Mesodermal cell (in vitro differentiated cells): ENCODE measurements around the gene RTN4RL1.

Experiments
- H3K27ac ChIP-seq: 2 replicates; pipeline ENCODE4 v1.7.0; 2013; ENCODE audit warnings: mild to moderate bottlenecking, low read depth, low read length, moderate library complexity; ENCODE audit not compliant: severe bottlenecking
- H3K36me3 ChIP-seq: 2 replicates; pipeline ENCODE4 v1.7.1; 2013; ENCODE audit warnings: mild to moderate bottlenecking, low read length, moderate library complexity; ENCODE audit not compliant: control insufficient read depth, insufficient read depth
- H3K4me1 ChIP-seq: one replicate; pipeline ENCODE4 v1.7.1; 2013; ENCODE audit warnings: mild to moderate bottlenecking, low read length; ENCODE audit not compliant: insufficient read depth, control insufficient read depth, poor library complexity, severe bottlenecking
- H3K4me3 ChIP-seq: 2 replicates; pipeline ENCODE4 v1.7.0; 2013; ENCODE audit warnings: low read length, control low read depth, mild to moderate bottlenecking; ENCODE audit not compliant: insufficient read depth, poor library complexity, severe bottlenecking; ENCODE audit errors: extremely low read depth
- H3K9me3 ChIP-seq: 2 replicates; pipeline ENCODE4 v1.7.1; 2013; ENCODE audit warnings: mild to moderate bottlenecking, low read length, moderate library complexity; ENCODE audit not compliant: control insufficient read depth
- WGBS, 2 experiments: methylation state at CpG; one replicate each; pipeline ENCODE4 v1.1.5; 2013; ENCODE audit warnings: missing lambda C conversion rate in 2 of 2; ENCODE audit not compliant: insufficient coverage in 2 of 2; 5-methylcytosine and 5-hydroxymethylcytosine counted together

Gene RTN4RL1

GRCh38 chr17:2059547-2060384, 34.6 kb upstream of the RTN4RL1 start:
- 90 to 92% methylated on average over 19 to 20 of the region's 21 CpGs for WGBS, 2 experiments
- Histone ChIP-seq H3K9me3 (no peaks in the 10 kb centered on the region), H3K4me3 (no peak overlapping the region), H3K36me3 (peaks cover 29% of the 10 kb centered on the region), H3K27ac (no peak overlapping the region), H3K4me1 (peaks cover 55% of the 10 kb centered on the region)

GRCh38 chr17:2058586-2059546, 33.7 kb upstream of the RTN4RL1 start:
- no peak overlapping the region for H3K27ac ChIP-seq
- 58 to 60% methylated on average over 41 to 52 of the region's 78 CpGs for WGBS, 2 experiments
- peaks cover 51% of the 10 kb centered on the region for H3K4me1 ChIP-seq
- H3K4me3 ChIP-seq = no peak overlapping the region
- H3K9me3 ChIP-seq = no peaks in the 10 kb centered on the region
- peaks cover 21% of the 10 kb centered on the region for H3K36me3 ChIP-seq

- WGBS, 2 experiments = 79 to 82% methylated on average over 96 to 98 of the region's 98 CpGs
- Histone ChIP-seq H3K4me3 (no peak overlapping the region), H3K36me3 (peaks cover 17% of the 10 kb centered on the region)
These were observed 32.8 kb upstream of the RTN4RL1 start for GRCh38 chr17:2057760-2058585.

GRCh38 chr17:2057175-2057759, 32.1 kb upstream of the RTN4RL1 start:
- no peak overlapping the region for H3K4me3 ChIP-seq

More at GRCh38 chr17:2057760-2058585, 32.8 kb upstream of the RTN4RL1 start:
- no peaks in the 10 kb centered on the region for H3K9me3 ChIP-seq
- no peak overlapping the region for H3K27ac ChIP-seq
- peaks cover 47% of the 10 kb centered on the region for H3K4me1 ChIP-seq

GRCh38 chr17:2056206-2057174, 31.4 kb upstream of the RTN4RL1 start:
- WGBS, 2 experiments = 14 to 15% methylated on average over 70 to 77 of the region's 85 CpGs
- Histone ChIP-seq H3K4me1 (peaks cover 35% of the 10 kb centered on the region), H3K36me3 (peaks cover 15% of the 10 kb centered on the region), H3K9me3 (no peaks in the 10 kb centered on the region), H3K4me3 (peak overlapping the region; percentile 5), H3K27ac (no peak overlapping the region)

More at GRCh38 chr17:2057175-2057759, 32.1 kb upstream of the RTN4RL1 start:
- Histone ChIP-seq H3K4me1 (peaks cover 40% of the 10 kb centered on the region), H3K27ac (no peak overlapping the region), H3K9me3 (no peaks in the 10 kb centered on the region), H3K36me3 (peaks cover 17% of the 10 kb centered on the region)
- WGBS, 2 experiments = 24 to 25% methylated on average over 77 to 81 of the region's 81 CpGs

- Histone ChIP-seq H3K27ac (no peak overlapping the region), H3K4me1 (peaks cover 27% of the 10 kb centered on the region), H3K4me3 (peak overlapping the region; percentile 35), H3K9me3 (no peaks in the 10 kb centered on the region), H3K36me3 (peaks cover 7% of the 10 kb centered on the region)
- WGBS, 2 experiments = 2 to 4% methylated on average over 67 to 87 of the region's 113 CpGs
These were observed 30.4 kb upstream of the RTN4RL1 start for GRCh38 chr17:2055292-2056205.

DNA sequence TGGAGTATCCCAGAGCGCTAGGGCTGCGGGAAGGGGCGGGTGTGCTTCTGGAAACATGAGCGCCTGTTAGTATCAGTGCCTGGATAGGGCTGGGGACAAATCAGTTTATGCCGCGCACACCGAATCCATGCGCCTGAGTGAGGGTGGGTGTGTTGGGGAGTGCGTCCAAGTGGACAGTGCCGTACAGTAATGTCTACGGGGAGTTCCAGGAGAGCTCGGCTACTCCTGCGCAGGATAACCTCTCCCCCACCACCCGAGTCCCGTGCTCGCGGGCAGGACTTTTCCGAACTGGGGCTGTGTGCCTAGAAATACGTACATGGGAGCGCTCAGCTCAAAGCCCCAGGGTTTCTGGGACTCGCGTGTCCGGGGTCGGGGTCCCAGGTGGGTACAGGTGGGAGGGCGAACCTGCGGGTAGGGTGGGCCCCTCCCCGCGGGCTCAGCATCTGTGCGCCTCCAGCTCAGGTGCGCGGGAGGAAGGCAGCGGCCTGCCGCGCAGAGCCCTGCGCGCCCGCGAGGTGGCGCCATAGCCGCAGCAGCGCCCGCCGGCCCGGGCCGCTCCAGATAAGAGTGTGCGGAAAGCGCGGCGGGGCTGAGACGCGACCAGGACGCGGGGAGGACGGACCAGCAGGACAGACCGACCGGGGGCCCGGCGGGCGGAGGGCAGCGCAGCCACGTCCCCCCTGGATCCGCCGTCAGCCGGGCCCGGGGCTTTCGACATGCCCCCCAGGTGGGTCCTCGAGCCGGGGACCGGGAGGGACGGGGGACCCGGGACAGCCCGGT, 29.6 kb upstream of the RTN4RL1 start, which contains the start of gene HIC1:
HIC1 (plus strand) TSS at position 592 of the 780 bp plus-strand sequence. CDS start 1,588 bp downstream, outside the sequence.
- no peaks in the 10 kb centered on the region for H3K36me3 ChIP-seq
- peaks cover 24% of the 10 kb centered on the region for H3K4me1 ChIP-seq
- H3K27ac ChIP-seq = no peak within 1 kb of the TSS
- WGBS, 2 experiments = 5% methylated on average over 51 to 68 of the region's 72 CpGs
- no peaks in the 10 kb centered on the region for H3K9me3 ChIP-seq
- H3K4me3 ChIP-seq = peak within 1 kb of the TSS; percentile 41

- peaks cover 23% of the 10 kb centered on the region for H3K4me1 ChIP-seq
- H3K36me3 ChIP-seq = no peaks in the 10 kb centered on the region
- no peaks in the 10 kb centered on the region for H3K9me3 ChIP-seq
- 21% methylated on average over 16 of the region's 16 CpGs for WGBS, 2 experiments
- H3K4me3 ChIP-seq = peak overlapping the region; percentile 41
- H3K27ac ChIP-seq = no peak overlapping the region
These were observed 29.1 kb upstream of the RTN4RL1 start for GRCh38 chr17:2054262-2054511.
